ENCODE measurements around the gene ABTB1. TPM values are rescaled to one million over a fixed set of nuclear protein-coding genes. Genes with fewer than 3 reads are reported as not detected.
"Not testable (repeated sequence)": the region's sequence is repeated elsewhere in the genome, so short reads cannot be mapped to it uniquely, and the experiment has no call there.

Gene ABTB1
- total RNA-seq, 1 experiment from 2014 or later = 3.6 TPM

GRCh38 chr3:127680798-127681221, 8.1 kb downstream of the ABTB1 start:
- no peaks in the 10 kb centered on the region for H3K79me2 ChIP-seq (ENCODE audit: low read length)
- H3K4me3 ChIP-seq (ENCODE audit: low read length) = no peak overlapping the region
- H3K4me1 ChIP-seq (ENCODE audit: insufficient read depth, low read length) = no peaks in the 10 kb centered on the region
- H4K20me1 ChIP-seq (ENCODE audit: low read length) = no peaks in the 10 kb centered on the region
- H3K27ac ChIP-seq (ENCODE audit: low read length) = no peak overlapping the region
- CTCF ChIA-PET = interaction anchor here (1.0 kb wide), 1 partner anchor 10 kb away, joined by 3 read pairs; no protein-coding TSS in a partner anchor
- H3K9me2 ChIP-seq (replicated peaks; ENCODE audit: low read length) = no peaks in the 10 kb centered on the region
- no peak overlapping the region for H2AFZ ChIP-seq (ENCODE audit: low read length)
- POLR2A ChIA-PET (ENCODE audit: unreplicated experiment) = no interaction called here
- no peaks in the 10 kb centered on the region for H3K36me3 ChIP-seq (ENCODE audit: low read depth, low read length)
- H3K9me3 ChIP-seq (ENCODE audit: low read length) = no peaks in the 10 kb centered on the region
- no peak overlapping the region for H3K4me2 ChIP-seq (ENCODE audit: low read length)
- TF ChIP-seq EZH2phosphoT487 (IDR thresholded peaks at IDR 0.05; ENCODE audit: borderline replicate concordance, low read length) = no peak
- no peak for TF ChIP-seq EZH2 (IDR thresholded peaks at IDR 0.05; ENCODE audit: low read length, unreplicated experiment)
- no peak for TF ChIP-seq CTCF (conservative IDR thresholded peaks at IDR 0.05; ENCODE audit: low read depth, low read length)
- H3K27me3 ChIP-seq (ENCODE audit: low read length) = no peaks in the 10 kb centered on the region
- no peak overlapping the region for H3K9ac ChIP-seq (ENCODE audit: low read length)
- intact Hi-C loops (cut with micrococcal nuclease) = no loop called here
- no peaks in the 10 kb centered on the region for H3F3A ChIP-seq (ENCODE audit: low read length, unreplicated experiment)
- no TSS peak for BruUV-seq (replicated peaks)
- ATAC-seq (no peak), DNase-seq (no peak)

DNA sequence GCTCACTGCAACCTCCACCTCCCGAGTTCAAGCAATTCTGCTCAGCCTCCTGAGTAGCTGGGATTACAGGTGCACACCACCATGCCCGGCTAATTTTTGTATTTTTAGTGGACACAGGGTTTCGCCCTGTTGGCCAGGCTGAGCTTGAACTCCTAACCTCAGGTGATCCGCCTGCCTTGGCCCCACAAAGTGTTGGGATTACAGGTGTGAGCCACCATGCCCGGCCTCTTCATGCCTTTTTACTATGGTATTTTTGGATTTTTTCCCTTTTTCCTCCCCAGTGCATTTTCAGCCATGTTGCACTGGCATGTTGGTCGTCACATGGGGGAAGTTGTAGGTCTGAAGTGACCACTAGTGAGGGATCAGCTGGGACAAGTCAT, 9.4 kb downstream of the ABTB1 start:
- H3F3A ChIP-seq (ENCODE audit: low read length, unreplicated experiment); CTCF ChIA-PET; H3K4me2 ChIP-seq (ENCODE audit: low read length); H3K9me2 ChIP-seq (replicated peaks; ENCODE audit: low read length); H3K79me2 ChIP-seq (ENCODE audit: low read length); H3K9ac ChIP-seq (ENCODE audit: low read length); H3K27ac ChIP-seq (ENCODE audit: low read length); H3K27me3 ChIP-seq (ENCODE audit: low read length); DNase-seq; ATAC-seq; H3K9me3 ChIP-seq (ENCODE audit: low read length); H3K36me3 ChIP-seq (ENCODE audit: low read depth, low read length); intact Hi-C loops (cut with micrococcal nuclease); H4K20me1 ChIP-seq (ENCODE audit: low read length); POLR2A ChIA-PET (ENCODE audit: unreplicated experiment); H3K4me3 ChIP-seq (ENCODE audit: low read length); H3K4me1 ChIP-seq (ENCODE audit: insufficient read depth, low read length); BruUV-seq (replicated peaks); H2AFZ ChIP-seq (ENCODE audit: low read length): not testable (repeated sequence)

DNA sequence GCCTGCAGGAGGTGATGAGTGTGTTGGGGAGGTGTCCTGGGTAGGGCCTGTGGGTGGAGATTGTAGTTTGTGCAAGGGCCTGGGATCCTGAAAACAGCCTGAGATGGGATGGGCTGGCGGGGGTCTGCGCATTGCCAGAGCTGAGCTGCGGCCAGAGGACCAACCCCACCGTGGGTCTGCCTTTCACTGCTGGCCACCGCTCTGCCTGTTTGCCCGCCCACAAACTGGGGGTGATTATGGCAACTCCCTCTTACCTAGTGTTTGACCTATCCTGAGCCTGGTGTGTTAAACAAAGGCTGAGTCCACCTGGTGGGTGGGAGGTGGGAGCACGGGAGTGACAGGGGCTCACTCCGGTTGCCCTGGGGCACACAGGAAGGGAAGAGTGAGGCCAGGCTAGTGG, 9.8 kb downstream of the ABTB1 start:
- no TSS peak for BruUV-seq (replicated peaks)
- intact Hi-C loops (cut with micrococcal nuclease) = no loop called here
- Histone ChIP-seq H3K79me2 (ENCODE audit: low read length) (no peaks in the 10 kb centered on the region), H3K27ac (ENCODE audit: low read length) (no peak overlapping the region), H3K4me2 (ENCODE audit: low read length) (no peak overlapping the region), H4K20me1 (ENCODE audit: low read length) (no peaks in the 10 kb centered on the region), H3K9me2 (replicated peaks; ENCODE audit: low read length) (no peaks in the 10 kb centered on the region), H3K27me3 (ENCODE audit: low read length) (no peaks in the 10 kb centered on the region), H3K36me3 (ENCODE audit: low read depth, low read length) (no peaks in the 10 kb centered on the region), H3F3A (ENCODE audit: low read length, unreplicated experiment) (no peaks in the 10 kb centered on the region), H3K4me3 (ENCODE audit: low read length) (no peak overlapping the region), H3K9ac (ENCODE audit: low read length) (no peak overlapping the region), H3K9me3 (ENCODE audit: low read length) (no peaks in the 10 kb centered on the region), H3K4me1 (ENCODE audit: insufficient read depth, low read length) (no peaks in the 10 kb centered on the region), H2AFZ (ENCODE audit: low read length) (no peak overlapping the region)
- ATAC-seq = no peak
- ChIA-PET CTCF (no interaction called here), POLR2A (ENCODE audit: unreplicated experiment) (no interaction called here)
- no peak for DNase-seq
- no peak for TF ChIP-seq EZH2 (IDR thresholded peaks at IDR 0.05; ENCODE audit: low read length, unreplicated experiment)
- TF ChIP-seq CTCF (conservative IDR thresholded peaks at IDR 0.05; ENCODE audit: low read depth, low read length) = no peak
- TF ChIP-seq EZH2phosphoT487 (IDR thresholded peaks at IDR 0.05; ENCODE audit: borderline replicate concordance, low read length) = no peak
